ENCODE data around the gene GABRR2.

The GABRR2 gene

GRCh38 chr6:89315249-89315885 is at the start of gene GABRR2:
Gene GABRR2, minus strand, starts transcription at chr6:89315299. Its CDS starts 134 bp downstream, at chr6:89315165.
- no peak for DNase-seq (ENCODE audit: low spot score)

GRCh38 chr6:89364586-89364985 is 49.5 kb upstream of the GABRR2 start:
- DNase-seq (ENCODE audit: low spot score) = no peak

DNA sequence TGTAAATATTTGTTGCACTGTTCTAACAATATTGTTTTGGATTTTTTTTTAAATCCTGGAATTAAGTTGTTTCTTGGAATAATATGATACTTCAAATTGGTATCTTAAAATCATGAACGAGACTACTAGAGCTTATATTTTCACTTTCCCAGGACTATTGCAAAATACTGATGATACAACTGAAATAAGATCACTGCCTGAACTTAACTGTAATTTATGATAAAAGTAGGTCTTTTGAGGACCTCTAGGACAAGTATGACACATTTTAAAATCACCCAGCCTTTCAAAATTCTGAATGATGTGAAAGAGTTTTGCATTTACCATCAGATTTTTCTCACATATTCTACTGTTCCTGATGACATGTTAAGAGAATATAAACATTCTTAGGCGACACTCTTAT is 46.1 kb upstream of the GABRR2 start:
- DNase-seq (ENCODE audit: low spot score) = no peak

- peak; percentile 45 for DNase-seq (ENCODE audit: low spot score)
These were observed 45.4 kb upstream of the GABRR2 start for GRCh38 chr6:89360415-89360999.

DNA sequence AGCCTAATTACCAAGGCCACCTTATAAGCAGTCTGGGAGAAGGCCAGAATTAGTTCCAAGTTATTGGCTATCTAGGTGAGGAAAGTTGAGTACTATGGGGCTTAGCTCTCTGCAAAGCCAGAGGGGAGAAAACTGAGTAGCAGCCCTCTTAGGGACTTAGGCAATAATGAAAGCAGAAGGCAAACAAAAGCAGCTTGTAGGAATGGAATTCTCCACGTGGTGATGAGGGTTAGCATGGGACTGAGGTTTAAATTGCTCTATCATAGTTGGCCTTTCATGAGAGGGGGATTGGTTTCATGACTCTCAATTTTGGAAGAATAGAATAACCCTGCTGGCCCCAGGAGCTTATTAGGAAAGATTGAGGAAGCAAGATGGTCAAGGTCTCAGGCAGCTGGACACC is 44.5 kb upstream of the GABRR2 start:
- no peak for DNase-seq (ENCODE audit: low spot score)

DNA sequence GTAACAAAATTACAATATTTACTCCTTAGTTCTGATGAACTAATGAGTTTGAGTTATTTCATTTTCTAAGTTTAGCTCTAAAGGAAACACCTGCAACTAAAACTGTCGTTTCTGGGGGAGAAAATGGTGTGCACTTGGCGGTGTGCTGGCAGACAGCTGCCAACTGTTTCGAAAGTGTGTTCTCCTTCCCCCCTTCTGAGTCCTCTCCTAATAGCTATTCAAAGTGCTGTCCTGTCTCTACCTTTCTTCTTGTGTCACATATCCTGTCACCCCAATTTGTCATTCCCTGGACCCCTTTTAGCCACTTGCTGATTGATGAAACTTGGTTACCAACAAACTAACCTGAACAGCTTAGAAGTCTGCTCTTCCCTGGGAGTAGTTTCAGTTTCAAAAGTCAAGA is 42.3 kb upstream of the GABRR2 start:
- peak; percentile 22 for DNase-seq (ENCODE audit: low spot score)

DNA sequence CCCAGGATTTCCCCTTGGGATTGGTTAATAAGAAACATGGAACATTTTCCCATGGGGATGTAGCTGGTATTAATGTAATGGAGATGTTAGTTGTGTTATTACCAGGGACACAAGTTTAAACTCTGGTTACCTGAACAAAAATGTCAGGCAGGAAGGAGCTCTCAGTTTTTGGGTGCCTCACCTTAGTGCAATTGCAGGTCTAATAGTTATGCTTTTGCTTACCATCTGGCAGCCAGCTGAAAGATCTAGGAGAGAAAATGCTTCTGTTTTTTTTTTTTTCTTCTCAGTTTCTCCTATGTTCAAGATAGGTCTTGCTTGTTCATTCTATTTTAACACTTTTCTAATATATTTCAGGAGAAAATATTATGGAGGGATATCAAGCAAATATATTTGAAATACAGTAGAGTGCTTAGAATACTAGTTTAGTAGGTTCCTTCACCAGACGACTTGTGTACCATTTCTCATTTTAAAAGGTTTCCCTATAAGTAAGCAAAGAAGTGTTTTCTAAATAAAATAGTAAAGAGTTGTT is 41.6 kb upstream of the GABRR2 start:
- DNase-seq (ENCODE audit: low spot score) = no peak

- DNase-seq (ENCODE audit: low spot score) = no peak
These were observed 40.6 kb upstream of the GABRR2 start for GRCh38 chr6:89355511-89356194.

DNA sequence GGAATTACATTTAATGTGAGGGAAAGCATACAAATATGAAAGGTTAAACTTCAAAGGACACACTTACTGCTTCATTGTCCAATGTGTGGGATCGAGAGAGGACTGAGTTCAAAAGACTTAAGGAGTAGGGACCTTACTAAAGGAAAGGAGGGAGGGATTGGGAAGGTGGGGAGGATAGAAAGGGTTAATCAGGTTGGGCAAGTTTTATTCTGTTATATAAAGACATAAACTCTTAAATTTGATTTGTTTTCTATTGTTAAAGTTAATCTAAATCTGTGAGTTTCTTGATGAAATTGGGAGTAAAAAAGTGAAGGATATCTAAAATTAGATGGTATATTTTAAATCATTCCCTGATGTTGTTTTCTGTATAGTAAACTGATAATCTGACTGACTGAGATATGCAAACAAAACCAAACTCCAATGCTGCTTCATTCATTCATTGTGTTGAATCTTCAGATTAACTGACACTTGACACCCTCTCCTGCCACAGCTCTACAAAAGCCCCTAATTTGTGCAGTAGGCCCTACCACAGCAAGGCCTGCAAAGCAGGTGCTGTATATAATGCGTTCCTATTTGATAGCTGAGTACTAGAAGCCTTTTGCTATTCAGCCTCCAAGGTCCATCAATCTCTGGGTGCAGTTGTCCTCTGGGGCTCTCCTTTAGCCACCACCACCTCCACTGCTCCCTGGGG is 38.7 kb upstream of the GABRR2 start:
- no peak for DNase-seq (ENCODE audit: low spot score)

DNA sequence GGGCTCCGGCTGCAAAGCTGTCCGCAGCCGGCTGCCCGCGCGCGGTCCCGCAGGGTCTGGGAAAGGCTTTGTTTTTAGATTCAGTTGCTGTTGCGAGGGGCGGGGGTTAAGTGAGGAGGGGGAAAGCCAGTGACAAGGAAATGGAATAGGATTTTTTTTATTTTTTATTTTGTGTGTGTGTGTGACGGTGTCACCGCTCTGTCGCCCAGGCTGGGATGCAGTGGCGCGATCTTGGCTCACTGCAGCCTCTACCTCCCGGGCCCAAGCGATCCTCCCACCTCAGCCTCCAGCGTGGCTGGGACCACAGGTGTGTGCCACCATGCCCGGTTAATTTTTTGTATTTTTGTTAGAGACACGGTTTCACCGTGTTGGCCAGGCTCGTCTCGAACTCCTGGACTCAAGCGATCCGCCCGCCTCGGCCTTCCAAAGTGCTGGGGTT is 38.0 kb upstream of the GABRR2 start:
- DNase-seq (ENCODE audit: low spot score) = no peak

- DNase-seq (ENCODE audit: low spot score) = peak; percentile 80
These were observed 37.4 kb upstream of the GABRR2 start, which contains the start of gene UBE2J1 for GRCh38 chr6:89352278-89353117. Gene UBE2J1, minus strand, starts transcription at chr6:89352722. Its CDS starts 153 bp downstream, at chr6:89352569.

DNA sequence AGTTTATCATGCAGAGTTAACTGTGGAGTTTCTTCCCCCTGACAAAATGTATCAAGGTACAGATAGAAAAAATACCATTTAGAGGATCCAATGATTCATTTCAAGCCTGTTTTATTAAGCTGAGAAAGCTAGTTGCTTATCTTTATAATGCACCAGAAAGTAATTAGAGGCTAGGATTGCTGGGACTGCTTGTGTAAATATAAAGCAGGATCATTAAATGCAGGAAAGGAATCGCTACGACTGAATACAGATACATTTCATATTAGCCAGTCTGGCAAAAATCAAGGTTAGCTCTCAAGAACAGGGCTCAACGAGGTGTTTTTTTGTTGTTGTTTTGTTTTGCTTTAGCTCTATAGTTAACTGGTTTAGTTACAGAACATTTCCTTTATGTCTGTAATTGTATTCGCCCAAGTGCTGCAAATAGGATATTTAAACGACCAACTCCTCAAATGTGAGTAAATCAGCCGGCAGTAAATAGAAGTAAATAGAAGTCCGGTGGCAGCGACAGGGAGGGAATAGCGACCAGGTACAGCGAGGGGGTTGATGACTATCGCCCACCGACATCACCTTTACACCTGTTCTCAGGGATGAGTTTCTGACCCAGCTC is 36.7 kb upstream of the GABRR2 start:
- DNase-seq (ENCODE audit: low spot score) = no peak

DNA sequence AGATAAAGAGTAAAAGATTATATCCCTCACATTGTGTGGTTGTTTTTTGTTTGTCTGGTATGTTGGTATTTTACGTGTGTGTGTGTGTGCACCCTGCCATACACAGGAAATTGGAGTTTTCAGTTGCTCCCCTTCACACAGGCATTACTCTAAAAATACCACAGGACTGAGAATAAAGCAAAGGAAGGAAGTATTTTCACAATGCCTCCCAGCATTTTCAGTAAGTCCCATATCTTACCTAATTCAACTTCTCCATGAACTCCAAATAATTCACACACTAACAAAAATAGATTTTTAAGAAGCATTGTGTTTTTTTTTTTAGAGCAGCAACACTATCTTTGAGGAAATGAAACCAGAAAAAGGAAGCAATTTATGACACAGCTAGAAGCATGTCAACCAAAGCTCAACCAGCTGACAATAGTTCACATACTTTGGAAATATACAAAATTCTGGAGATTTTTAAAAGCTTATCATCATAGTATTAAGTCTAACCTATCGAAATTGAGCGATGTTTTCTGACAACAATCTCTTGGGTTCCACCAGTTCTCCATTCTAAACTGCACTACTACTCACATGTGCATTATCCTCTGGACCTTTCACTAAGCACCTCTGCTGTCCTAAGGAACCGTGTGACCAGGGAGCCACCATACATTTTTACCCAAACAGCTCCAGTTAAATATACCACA is 35.3 kb upstream of the GABRR2 start:
- peak; percentile 19 for DNase-seq (ENCODE audit: low spot score)

GRCh38 chr6:89348372-89348771 is 33.3 kb upstream of the GABRR2 start:
- no peak for DNase-seq (ENCODE audit: low spot score)

DNA sequence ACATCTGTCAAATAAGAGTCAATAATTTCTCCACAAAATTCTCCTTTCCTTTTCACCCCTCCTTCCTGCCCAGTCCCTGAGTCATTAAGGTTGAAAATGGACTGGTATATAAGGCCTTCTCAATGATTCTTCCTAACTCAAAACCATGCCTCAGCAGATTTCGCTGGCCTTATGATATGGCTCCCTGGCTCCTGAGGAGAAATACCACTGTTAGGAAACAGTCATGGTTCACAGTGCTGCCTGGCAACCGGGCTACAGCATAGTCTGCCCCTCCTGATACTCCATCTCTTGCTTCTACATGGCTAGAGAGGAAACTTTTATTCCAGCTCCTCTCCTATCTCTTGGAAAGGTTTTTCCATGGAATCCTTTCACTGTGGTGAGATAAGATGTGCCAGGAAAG is 32.7 kb upstream of the GABRR2 start:
- DNase-seq (ENCODE audit: low spot score) = no peak

DNA sequence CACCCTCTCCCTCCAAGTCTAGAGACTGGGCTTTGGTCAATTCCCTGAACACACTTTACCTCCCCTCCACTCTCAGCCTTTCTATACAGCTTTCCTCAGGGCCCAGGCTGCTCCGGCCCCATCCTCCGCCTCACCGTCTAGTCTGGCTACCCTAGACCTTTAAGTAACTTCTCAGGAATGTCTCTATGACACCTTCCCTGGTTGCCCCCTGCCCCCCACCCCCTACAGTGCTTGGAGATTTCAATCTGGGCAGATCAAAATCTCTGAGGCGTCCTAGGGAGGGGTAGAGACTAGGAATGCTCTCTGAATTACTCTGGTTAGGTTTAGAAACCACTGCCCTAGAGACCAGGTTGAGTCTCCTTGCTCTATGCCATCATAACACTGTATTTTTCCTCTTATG is 31.3 kb upstream of the GABRR2 start:
- DNase-seq (ENCODE audit: low spot score) = no peak

DNA sequence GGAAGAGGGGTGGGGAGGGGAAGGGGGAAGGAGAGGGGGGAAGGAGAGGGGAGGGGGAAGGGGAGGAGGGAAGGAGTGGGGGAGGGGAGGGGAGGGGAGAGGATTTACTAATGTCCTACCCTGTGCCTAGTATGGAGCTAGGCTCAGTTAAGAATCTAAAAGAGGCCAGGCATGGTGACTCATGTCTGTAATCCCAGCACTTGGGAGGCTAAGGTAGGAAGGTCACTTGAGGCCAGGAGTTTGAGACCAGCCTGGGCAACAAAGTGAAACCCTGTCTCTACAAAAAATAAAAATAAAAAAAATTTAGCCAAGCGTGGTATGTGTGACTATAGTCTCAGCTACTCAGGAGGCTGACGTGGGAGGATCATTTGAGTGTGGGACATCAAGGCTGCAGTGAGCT is 24.5 kb upstream of the GABRR2 start:
- DNase-seq (ENCODE audit: low spot score) = no peak

DNA sequence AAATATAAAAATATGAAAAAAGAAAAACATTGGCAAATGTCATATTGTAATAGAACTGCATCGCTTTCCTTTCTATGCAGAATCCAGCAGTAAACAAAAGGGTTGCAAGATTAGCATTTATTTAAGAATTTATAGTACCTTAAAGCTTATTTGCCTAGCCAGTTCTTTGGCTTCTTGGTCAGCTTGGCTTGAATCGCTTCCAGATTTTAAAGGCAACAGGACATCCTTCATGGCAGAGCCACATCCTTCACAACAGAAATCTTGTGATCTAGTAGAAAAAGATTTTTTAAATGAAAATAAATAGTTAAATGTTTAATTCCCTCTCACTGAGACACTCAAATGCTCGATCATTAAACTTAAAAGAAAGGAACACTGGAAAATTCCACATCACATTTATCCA is 20.1 kb upstream of the GABRR2 start:
- no peak for DNase-seq (ENCODE audit: low spot score)

- no peak for DNase-seq (ENCODE audit: low spot score)
These were observed 15.8 kb upstream of the GABRR2 start for GRCh38 chr6:89330910-89331309.

DNA sequence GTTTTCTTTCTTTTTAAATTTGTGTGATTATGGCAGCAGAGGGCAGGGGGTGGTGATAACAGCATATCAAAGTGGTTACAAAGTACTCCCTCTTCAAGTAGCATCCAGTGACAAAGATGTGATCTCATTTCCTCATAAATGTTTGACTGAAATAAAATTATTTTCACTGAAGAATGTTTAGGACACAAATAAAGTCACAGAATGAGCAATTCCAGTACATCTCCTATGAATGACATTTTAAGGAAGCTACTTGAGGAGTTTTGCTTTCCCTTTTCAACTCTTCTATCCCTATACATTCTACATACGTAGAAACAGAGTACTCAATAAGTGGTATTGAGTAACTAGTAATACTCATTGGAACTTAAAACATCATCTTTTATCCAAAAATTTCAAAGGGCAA is 13.9 kb upstream of the GABRR2 start:
- no peak for DNase-seq (ENCODE audit: low spot score)

GRCh38 chr6:89324304-89324703 is 9.2 kb upstream of the GABRR2 start:
- DNase-seq (ENCODE audit: low spot score) = no peak
